ENCODE measurements around the gene FBXW7.

The FBXW7 gene

DNA sequence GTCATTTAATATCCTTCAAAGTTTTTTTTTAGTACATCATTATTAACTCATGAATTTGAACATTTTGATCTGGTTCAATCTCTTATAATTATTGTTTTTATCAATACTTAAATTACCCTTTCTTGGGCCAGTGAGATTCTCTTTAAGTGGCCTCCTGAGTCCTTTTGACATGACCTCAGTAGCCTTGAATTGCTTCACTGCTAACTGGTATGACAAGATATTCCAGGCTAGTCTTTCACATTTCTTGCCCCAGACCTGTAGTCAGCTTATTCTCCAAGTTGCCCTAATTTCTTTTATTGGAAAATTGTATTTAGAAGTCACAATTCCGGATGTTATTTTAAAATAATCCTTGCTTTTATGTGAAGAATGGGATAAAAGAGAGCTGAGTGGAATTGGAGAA is 35.4 kb upstream of the FBXW7 start:
- no peak for TF ChIP-seq POLR2A (IDR thresholded peaks at IDR 0.05; ENCODE audit: extremely low read depth, insufficient read length)
- TF ChIP-seq MYC (IDR thresholded peaks at IDR 0.05; ENCODE audit: low read depth, low read length) = no peak
- TF ChIP-seq, protein P1, sequence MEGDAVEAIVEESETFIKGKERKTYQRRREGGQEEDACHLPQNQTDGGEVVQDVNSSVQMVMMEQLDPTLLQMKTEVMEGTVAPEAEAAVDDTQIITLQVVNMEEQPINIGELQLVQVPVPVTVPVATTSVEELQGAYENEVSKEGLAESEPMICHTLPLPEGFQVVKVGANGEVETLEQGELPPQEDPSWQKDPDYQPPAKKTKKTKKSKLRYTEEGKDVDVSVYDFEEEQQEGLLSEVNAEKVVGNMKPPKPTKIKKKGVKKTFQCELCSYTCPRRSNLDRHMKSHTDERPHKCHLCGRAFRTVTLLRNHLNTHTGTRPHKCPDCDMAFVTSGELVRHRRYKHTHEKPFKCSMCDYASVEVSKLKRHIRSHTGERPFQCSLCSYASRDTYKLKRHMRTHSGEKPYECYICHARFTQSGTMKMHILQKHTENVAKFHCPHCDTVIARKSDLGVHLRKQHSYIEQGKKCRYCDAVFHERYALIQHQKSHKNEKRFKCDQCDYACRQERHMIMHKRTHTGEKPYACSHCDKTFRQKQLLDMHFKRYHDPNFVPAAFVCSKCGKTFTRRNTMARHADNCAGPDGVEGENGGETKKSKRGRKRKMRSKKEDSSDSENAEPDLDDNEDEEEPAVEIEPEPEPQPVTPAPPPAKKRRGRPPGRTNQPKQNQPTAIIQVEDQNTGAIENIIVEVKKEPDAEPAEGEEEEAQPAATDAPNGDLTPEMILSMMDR (IDR thresholded peaks at IDR 0.05; ENCODE audit: low read depth, low read length) = no peak
- TF ChIP-seq, protein P2, sequence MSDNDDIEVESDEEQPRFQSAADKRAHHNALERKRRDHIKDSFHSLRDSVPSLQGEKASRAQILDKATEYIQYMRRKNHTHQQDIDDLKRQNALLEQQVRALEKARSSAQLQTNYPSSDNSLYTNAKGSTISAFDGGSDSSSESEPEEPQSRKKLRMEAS (IDR thresholded peaks at IDR 0.05; ENCODE audit: low read depth, low read length) = no peak
- no peak overlapping the region for H3K4me3 ChIP-seq (ENCODE audit: low read depth, low read length)
- DNase-seq (ENCODE audit: low read depth) = no peak

DNA sequence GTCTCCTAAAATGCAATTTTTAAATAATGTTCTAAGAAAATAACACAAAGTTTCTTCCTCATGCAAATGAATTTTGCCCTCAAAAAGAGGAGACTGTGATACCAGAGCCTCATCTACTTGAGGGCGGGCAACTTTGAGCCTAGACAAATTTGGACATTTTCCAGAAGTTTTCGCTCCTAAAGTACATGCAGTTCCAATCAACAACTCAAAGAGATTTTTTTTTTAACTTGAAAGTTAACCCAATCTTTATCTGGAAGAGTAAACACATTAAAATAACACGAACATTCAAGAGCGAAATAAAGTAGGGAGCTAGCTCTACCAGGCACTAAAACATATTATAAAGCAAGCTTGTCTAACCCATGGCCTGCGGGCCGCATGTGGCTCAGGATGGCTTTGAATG is 29.4 kb upstream of the FBXW7 start:
- H3K4me3 ChIP-seq (ENCODE audit: low read depth, low read length) = no peak overlapping the region
- no peak for DNase-seq (ENCODE audit: low read depth)
- TF ChIP-seq, protein P2 (IDR thresholded peaks at IDR 0.05; ENCODE audit: low read depth, low read length) = no peak
- no peak for TF ChIP-seq MYC (IDR thresholded peaks at IDR 0.05; ENCODE audit: low read depth, low read length)
- TF ChIP-seq, protein P1 (IDR thresholded peaks at IDR 0.05; ENCODE audit: low read depth, low read length) = no peak
- TF ChIP-seq POLR2A (IDR thresholded peaks at IDR 0.05; ENCODE audit: extremely low read depth, insufficient read length) = no peak

DNA sequence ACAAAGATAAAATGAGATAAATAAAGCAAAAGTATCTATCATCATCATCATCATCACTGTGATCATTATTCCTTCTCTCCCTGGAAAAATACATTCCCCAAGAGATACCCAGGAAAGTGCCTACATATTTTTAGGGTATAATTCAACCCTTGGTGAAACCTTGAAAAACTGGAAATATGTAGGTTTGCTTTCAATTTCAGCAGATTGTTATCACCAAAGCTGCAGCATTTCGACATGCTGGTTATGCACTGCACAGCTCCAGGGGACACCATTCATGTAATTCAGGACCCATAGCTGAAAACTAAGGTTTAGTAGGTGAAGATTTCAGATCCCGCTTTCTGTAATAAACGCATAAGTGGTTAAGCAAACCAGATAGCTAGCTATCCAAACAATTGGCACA is 28.4 kb upstream of the FBXW7 start:
- H3K4me3 ChIP-seq (ENCODE audit: low read depth, low read length) = no peak overlapping the region
- peak; percentile 20 for DNase-seq (ENCODE audit: low read depth)
- TF ChIP-seq, protein P2 (IDR thresholded peaks at IDR 0.05; ENCODE audit: low read depth, low read length) = no peak
- TF ChIP-seq MYC (IDR thresholded peaks at IDR 0.05; ENCODE audit: low read depth, low read length) (no peak), POLR2A (IDR thresholded peaks at IDR 0.05; ENCODE audit: extremely low read depth, insufficient read length) (no peak)
- TF ChIP-seq, protein P1 (IDR thresholded peaks at IDR 0.05; ENCODE audit: low read depth, low read length) = no peak

DNA sequence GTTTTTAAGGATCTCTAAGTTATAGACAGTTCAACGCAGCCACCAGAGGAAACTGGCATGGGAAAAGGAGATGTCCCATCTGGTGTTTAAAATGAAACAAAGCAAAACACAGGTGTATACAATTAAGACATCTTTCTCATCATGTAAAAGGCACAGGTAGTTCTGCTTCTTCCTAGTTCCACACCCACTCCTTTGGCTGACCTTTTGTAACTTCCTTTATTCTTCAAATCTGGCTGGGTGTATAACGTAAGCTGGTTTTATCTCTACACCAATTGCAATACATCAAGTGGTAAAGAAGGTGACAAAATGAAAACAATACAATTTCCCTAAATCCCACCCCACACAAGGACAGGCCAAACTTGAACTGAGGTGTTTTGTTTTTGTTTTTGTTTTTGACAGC is 27.3 kb upstream of the FBXW7 start:
- TF ChIP-seq, protein P1 (IDR thresholded peaks at IDR 0.05; ENCODE audit: low read depth, low read length) = no peak
- no peak for TF ChIP-seq POLR2A (IDR thresholded peaks at IDR 0.05; ENCODE audit: extremely low read depth, insufficient read length)
- TF ChIP-seq, protein P2 (IDR thresholded peaks at IDR 0.05; ENCODE audit: low read depth, low read length) = no peak
- no peak for TF ChIP-seq MYC (IDR thresholded peaks at IDR 0.05; ENCODE audit: low read depth, low read length)
- DNase-seq (ENCODE audit: low read depth) = no peak
- H3K4me3 ChIP-seq (ENCODE audit: low read depth, low read length) = no peak overlapping the region

DNA sequence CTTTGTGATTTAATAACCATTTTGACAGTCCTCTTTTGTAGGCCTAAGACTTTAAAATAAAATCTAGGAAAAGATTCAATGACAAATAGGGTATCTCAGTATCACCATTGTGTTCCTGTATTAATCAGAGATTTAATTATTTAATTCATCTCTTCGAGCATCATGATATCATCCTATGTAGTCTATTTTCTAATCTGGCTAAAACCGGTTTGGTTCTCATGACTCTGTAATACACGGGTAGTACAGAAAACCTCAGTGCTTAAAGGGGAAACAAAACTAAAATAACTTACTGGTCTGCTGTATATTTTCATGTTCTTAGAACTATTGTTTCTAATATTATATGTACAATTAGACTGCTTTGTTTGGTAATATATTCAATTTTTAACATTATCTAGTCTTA is 23.7 kb upstream of the FBXW7 start:
- no peak for DNase-seq (ENCODE audit: low read depth)

More for the DNA sequence above, 23.7 kb upstream of the FBXW7 start:
- H3K4me3 ChIP-seq (ENCODE audit: low read depth, low read length) = no peak overlapping the region
- no peak for TF ChIP-seq MYC (IDR thresholded peaks at IDR 0.05; ENCODE audit: low read depth, low read length)
- TF ChIP-seq, protein P2 (IDR thresholded peaks at IDR 0.05; ENCODE audit: low read depth, low read length) = no peak
- no peak for TF ChIP-seq POLR2A (IDR thresholded peaks at IDR 0.05; ENCODE audit: extremely low read depth, insufficient read length)
- TF ChIP-seq, protein P1 (IDR thresholded peaks at IDR 0.05; ENCODE audit: low read depth, low read length) = no peak

Measured in NB4 (cell line).